PC-3 (cell line): ENCODE results near the gene AFF1.
"Not testable (repeated sequence)": the region's sequence is repeated elsewhere in the genome, so short reads cannot be mapped to it uniquely, and the experiment has no call there.

Experiments
- CTCF ChIP-seq: fragments of 300-600 bp; sonication (generic); conservative IDR thresholded peaks from 2 replicates; pipeline ENCODE4 v1.5.1; 2017; ENCODE audit warnings: antibody characterized with exemption, low read depth, mild to moderate bottlenecking, low read length
- EZH2phosphoT487 ChIP-seq: fragments of 300-600 bp; sonication (generic); IDR thresholded peaks from 2 replicates; pipeline ENCODE4 v1.6.1; 2018; ENCODE audit warnings: mild to moderate bottlenecking, antibody characterized with exemption, low read length, borderline replicate concordance

GRCh38 chr4:86989658-86990057, 54.8 kb downstream of the AFF1 start:
- not testable (repeated sequence) for TF ChIP-seq EZH2phosphoT487, CTCF
